Measurements from ENCODE around the gene SMYD3. TPM values are rescaled to one million over a fixed set of nuclear protein-coding genes. Genes with fewer than 3 reads are reported as not detected.

Gene SMYD3
- total RNA-seq, 1 experiment from 2014 or later = 29.6 TPM

DNA sequence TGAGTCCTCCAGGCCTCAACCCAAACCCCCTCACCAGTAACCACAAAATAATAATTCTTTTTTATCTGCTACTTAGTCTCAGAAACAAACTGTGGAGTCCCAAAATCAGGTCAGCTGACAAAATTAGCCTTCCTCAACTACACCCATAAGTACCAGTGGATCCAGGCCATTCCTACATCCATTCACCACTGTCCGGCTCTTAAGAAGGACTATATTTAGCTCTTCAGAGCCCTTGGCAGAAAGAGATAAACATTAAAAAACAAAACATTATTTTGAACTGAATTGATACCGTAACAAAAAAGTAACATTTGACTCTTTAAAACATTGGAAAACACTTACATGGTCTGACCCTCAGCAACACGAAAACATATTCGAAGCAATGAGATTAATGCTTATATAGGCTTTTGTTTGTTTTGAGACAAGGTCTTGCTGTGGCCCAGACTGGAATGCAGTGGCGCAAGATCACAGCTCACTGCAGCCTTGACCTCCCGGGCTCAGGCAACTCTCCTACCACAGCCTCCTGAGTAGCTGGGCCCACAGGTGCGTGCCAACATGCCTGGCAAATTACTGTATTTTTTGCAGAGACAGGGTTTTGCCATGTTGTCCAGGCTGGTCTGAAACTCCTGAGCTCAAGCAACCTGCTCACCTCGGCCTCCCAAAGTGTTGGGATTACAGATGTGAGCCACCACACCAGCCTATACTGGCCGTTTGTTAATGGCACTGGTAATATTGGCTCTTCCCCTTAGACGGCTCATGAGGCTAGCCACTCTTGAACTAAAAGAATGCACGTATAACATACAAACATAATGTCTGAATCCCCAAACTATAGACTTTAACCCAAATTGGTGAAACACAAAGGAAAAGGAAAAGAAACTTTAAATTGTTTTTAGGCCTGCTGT lies 330.7 kb downstream of the SMYD3 start:
- no peak overlapping the region for H3K4me3 ChIP-seq
- no peaks in the 10 kb centered on the region for H3F3A ChIP-seq (ENCODE audit: insufficient read depth, low read depth)
- no peaks in the 10 kb centered on the region for H3K36me3 ChIP-seq (ENCODE audit: low read depth)
- intact Hi-C loops (cut with micrococcal nuclease; ENCODE audit: unreplicated experiment) = no loop called here
- no peak overlapping the region for H3K4me2 ChIP-seq
- no peaks in the 10 kb centered on the region for H4K20me1 ChIP-seq (ENCODE audit: insufficient read depth)
- no peaks in the 10 kb centered on the region for H3K27me3 ChIP-seq (ENCODE audit: insufficient read depth, low read depth)
- no peaks in the 10 kb centered on the region for H3K79me2 ChIP-seq (ENCODE audit: low read depth)
- no peak overlapping the region for H2AFZ ChIP-seq
- peak in 1 of 2 experiments; percentile 54 for DNase-seq
- POLR2A ChIA-PET (ENCODE audit: unreplicated experiment) = interaction anchor here (0.6 kb wide), 1 partner anchor 567 kb away, joined by 10 read pairs; no protein-coding TSS in a partner anchor
- no TSS peak for BruUV-seq (replicated peaks)
- H3K9me3 ChIP-seq (ENCODE audit: insufficient read depth, low read depth) = no peaks in the 10 kb centered on the region
- no peak for TF ChIP-seq EZH2 (IDR thresholded peaks at IDR 0.05; ENCODE audit: low read depth)
- H3K4me1 ChIP-seq (replicated peaks; ENCODE audit: insufficient read depth) = peaks cover 5% of the 10 kb centered on the region; the same call in 1 of the 2 replicates
- H3K9me2 ChIP-seq (ENCODE audit: insufficient read depth) = no peaks in the 10 kb centered on the region
- CTCF ChIA-PET = interaction anchor here (0.9 kb wide), 1 partner anchor 10 kb away, joined by 3 read pairs; no protein-coding TSS in a partner anchor
- H3K27ac ChIP-seq = no peak overlapping the region

DNA sequence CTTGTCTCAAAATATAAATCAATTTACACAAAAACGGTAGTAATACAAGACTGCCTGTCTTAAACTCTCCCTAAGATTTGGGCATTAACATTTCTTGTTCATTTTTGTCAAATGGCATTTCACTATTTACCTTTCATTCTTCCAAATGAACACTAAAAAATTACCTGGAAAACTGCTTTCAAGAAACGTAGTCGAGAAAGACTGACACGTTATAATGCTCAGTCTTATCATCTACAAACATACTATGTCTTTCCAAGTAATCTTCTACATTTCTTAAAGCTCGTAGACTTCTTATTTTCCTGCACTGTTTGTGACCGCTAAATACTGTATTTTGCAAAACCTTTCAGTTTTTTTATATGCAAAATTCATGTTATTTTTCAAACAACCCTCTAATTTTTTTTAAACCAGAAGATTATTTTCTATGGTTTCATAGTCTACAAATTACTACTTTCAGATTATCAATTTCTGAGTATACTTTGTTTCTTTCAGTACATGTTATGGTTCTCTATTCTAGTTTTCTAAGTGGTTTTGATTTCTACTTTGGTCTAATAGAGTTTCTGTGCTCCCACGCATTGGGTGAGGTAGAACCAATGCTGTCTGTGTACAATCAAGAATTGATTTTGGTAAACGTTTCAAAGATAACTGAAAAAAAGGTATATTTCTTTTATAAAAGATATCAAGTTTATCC lies 336.4 kb downstream of the SMYD3 start:
- Histone ChIP-seq H2AFZ (no peak overlapping the region), H3K4me1 (replicated peaks; ENCODE audit: insufficient read depth) (no peaks in the 10 kb centered on the region), H3K27me3 (ENCODE audit: insufficient read depth, low read depth) (no peaks in the 10 kb centered on the region), H3K9me3 (ENCODE audit: insufficient read depth, low read depth) (no peaks in the 10 kb centered on the region), H4K20me1 (ENCODE audit: insufficient read depth) (no peaks in the 10 kb centered on the region), H3K4me2 (no peak overlapping the region), H3F3A (ENCODE audit: insufficient read depth, low read depth) (no peaks in the 10 kb centered on the region), H3K4me3 (no peak overlapping the region), H3K9me2 (ENCODE audit: insufficient read depth) (no peaks in the 10 kb centered on the region), H3K79me2 (ENCODE audit: low read depth) (no peaks in the 10 kb centered on the region), H3K27ac (no peak overlapping the region), H3K36me3 (ENCODE audit: low read depth) (no peaks in the 10 kb centered on the region)
- TF ChIP-seq, protein P1, sequence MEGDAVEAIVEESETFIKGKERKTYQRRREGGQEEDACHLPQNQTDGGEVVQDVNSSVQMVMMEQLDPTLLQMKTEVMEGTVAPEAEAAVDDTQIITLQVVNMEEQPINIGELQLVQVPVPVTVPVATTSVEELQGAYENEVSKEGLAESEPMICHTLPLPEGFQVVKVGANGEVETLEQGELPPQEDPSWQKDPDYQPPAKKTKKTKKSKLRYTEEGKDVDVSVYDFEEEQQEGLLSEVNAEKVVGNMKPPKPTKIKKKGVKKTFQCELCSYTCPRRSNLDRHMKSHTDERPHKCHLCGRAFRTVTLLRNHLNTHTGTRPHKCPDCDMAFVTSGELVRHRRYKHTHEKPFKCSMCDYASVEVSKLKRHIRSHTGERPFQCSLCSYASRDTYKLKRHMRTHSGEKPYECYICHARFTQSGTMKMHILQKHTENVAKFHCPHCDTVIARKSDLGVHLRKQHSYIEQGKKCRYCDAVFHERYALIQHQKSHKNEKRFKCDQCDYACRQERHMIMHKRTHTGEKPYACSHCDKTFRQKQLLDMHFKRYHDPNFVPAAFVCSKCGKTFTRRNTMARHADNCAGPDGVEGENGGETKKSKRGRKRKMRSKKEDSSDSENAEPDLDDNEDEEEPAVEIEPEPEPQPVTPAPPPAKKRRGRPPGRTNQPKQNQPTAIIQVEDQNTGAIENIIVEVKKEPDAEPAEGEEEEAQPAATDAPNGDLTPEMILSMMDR (conservative IDR thresholded peaks at IDR 0.05) = no peak
- TF ChIP-seq EZH2 (IDR thresholded peaks at IDR 0.05; ENCODE audit: low read depth) = no peak
- CTCF ChIA-PET = no interaction called here
- POLR2A ChIA-PET (ENCODE audit: unreplicated experiment) = no interaction called here
- no peak for DNase-seq
- BruUV-seq (replicated peaks) = no TSS peak
- intact Hi-C loops (cut with micrococcal nuclease; ENCODE audit: unreplicated experiment) = no loop called here

DNA sequence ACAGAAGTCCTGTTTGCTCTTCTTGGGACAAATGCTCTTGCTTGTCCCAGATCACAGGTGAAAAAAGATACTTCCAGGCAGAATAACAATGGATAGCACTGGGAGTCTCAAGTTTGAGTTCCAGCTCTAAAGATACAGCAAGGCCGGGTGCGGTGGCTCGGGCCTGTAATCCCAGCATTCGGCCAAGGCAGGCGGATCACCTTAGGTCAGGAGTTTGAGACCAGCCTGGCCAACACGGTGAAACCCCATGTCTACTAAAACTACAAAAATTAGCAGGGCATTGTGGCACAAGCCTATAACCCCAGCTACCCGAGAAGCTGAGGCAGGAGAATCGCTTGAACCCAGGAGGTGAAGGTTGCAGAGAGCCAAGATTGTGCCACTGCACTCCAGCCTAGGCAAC lies 337.6 kb downstream of the SMYD3 start:
- intact Hi-C loops (cut with micrococcal nuclease; ENCODE audit: unreplicated experiment) = no loop called here
- no TSS peak for BruUV-seq (replicated peaks)

More for the DNA sequence above, 337.6 kb downstream of the SMYD3 start:
- Histone ChIP-seq H4K20me1 (ENCODE audit: insufficient read depth) (no peaks in the 10 kb centered on the region), H3K27ac (no peak overlapping the region), H3K4me2 (no peak overlapping the region), H2AFZ (no peak overlapping the region), H3K4me3 (no peak overlapping the region), H3K9me2 (ENCODE audit: insufficient read depth) (no peaks in the 10 kb centered on the region), H3K27me3 (ENCODE audit: insufficient read depth, low read depth) (no peaks in the 10 kb centered on the region), H3K36me3 (ENCODE audit: low read depth) (no peaks in the 10 kb centered on the region), H3F3A (ENCODE audit: insufficient read depth, low read depth) (no peaks in the 10 kb centered on the region), H3K79me2 (ENCODE audit: low read depth) (no peaks in the 10 kb centered on the region), H3K9me3 (ENCODE audit: insufficient read depth, low read depth) (no peaks in the 10 kb centered on the region), H3K4me1 (replicated peaks; ENCODE audit: insufficient read depth) (no peaks in the 10 kb centered on the region)
- ChIA-PET CTCF (no interaction called here), POLR2A (ENCODE audit: unreplicated experiment) (no interaction called here)
- no peak for TF ChIP-seq EZH2 (IDR thresholded peaks at IDR 0.05; ENCODE audit: low read depth)
- TF ChIP-seq, protein P1 (conservative IDR thresholded peaks at IDR 0.05) = no peak
- DNase-seq = no peak
